Fibroblast of skin of right quadriceps (primary cell): ENCODE results near the gene SIN3B.

Experiments used
- DNase-seq: peaks from one replicate; pipeline ENCODE4 v3.0.0-alpha.2; 2013

Gene SIN3B

GRCh38 chr19:16891696-16892382 lies 62.6 kb downstream of the SIN3B start:
- no peak for DNase-seq

GRCh38 chr19:16892436-16892835 lies 63.2 kb downstream of the SIN3B start:
- DNase-seq = no peak

- no peak for DNase-seq
Observed at GRCh38 chr19:16892868-16893685, 63.9 kb downstream of the SIN3B start.

- DNase-seq = no peak
Observed at GRCh38 chr19:16893686-16893989, 64.4 kb downstream of the SIN3B start.

GRCh38 chr19:16894080-16894479 lies 64.9 kb downstream of the SIN3B start:
- no peak for DNase-seq

- no peak for DNase-seq
Observed at GRCh38 chr19:16895467-16896145, 66.4 kb downstream of the SIN3B start.

GRCh38 chr19:16896146-16897028 lies 67.2 kb downstream of the SIN3B start:
- no peak for DNase-seq

- DNase-seq = peak; percentile 83
Observed at GRCh38 chr19:16897029-16897855, 68.0 kb downstream of the SIN3B start.

- no peak for DNase-seq
Observed at GRCh38 chr19:16897856-16898161, 68.6 kb downstream of the SIN3B start.

- DNase-seq = no peak
Observed at GRCh38 chr19:16898361-16899015, 69.3 kb downstream of the SIN3B start.

- no peak for DNase-seq
Observed at GRCh38 chr19:16899566-16900075, 70.4 kb downstream of the SIN3B start.

GRCh38 chr19:16901491-16902175 lies 72.4 kb downstream of the SIN3B start:
- DNase-seq = no peak

- no peak for DNase-seq
Observed at GRCh38 chr19:16902545-16902944, 73.3 kb downstream of the SIN3B start.

GRCh38 chr19:16903347-16903746 lies 74.1 kb downstream of the SIN3B start:
- DNase-seq = no peak

GRCh38 chr19:16904599-16904998 lies 75.4 kb downstream of the SIN3B start:
- no peak for DNase-seq

- no peak for DNase-seq
Observed at GRCh38 chr19:16908759-16909158, 79.6 kb downstream of the SIN3B start.

GRCh38 chr19:16911046-16911445 lies 81.8 kb downstream of the SIN3B start:
- no peak for DNase-seq

- DNase-seq = no peak
Observed at GRCh38 chr19:16912780-16913179, 83.6 kb downstream of the SIN3B start.

GRCh38 chr19:16914421-16914820 lies 85.2 kb downstream of the SIN3B start:
- no peak for DNase-seq

- no peak for DNase-seq
Observed at GRCh38 chr19:16915135-16915534, 85.9 kb downstream of the SIN3B start.

GRCh38 chr19:16915734-16916133 lies 86.5 kb downstream of the SIN3B start:
- DNase-seq = no peak
